IPS DF 19.7 (cell line): ENCODE data around the gene PARVA.

Source experiments
- DNase-seq: peaks from one replicate; pipeline ENCODE4 v3.0.0-alpha.2; 2013; ENCODE audit warnings: low read depth, low spot score

PARVA gene

GRCh38 chr11:12376259-12377081, 901 bp upstream of the PARVA start:
- DNase-seq = no peak

DNA sequence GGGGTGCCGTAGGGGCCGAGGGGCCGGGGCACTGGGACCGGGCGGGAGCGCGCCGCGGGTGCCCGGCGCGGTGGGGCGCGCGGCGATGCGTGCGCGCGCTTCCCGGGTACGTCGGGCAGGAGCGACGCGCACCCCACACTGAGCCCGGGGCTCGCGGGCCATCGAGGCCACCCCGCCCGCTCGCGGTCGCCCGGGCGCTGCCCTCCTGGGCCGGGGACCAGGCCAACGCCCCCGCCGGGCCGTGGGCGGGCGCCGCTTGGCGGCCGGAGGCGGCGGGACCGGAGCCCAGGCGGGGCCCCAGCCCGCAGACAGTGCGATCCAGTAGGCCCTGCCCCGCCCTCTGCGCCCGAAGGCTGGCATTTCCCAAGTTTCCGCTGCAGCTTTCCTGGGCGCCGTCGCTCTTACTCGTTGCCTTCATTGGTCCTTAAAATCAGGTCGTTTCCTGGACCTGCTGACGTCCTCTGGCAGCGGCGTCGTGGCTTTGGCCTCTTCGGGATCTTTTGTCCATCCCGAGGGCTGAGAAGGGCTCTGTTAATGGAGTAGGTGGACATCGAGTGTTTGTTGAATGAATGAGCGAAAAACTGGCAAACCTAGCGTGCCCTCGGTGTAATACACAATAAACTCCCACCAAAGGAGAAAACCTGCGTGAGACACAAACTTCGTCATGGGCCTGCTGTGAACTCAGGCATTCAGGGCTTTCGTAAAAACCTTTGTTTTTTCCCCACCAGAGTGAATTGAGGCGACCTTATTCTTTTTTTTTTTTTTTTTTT, 638 bp downstream of the PARVA start:
- peak; percentile 45 for DNase-seq

GRCh38 chr11:12380565-12381325, 3.4 kb downstream of the PARVA start:
- DNase-seq = no peak

- no peak for DNase-seq
Measured at GRCh38 chr11:12381875-12382274, 4.5 kb downstream of the PARVA start.

DNA sequence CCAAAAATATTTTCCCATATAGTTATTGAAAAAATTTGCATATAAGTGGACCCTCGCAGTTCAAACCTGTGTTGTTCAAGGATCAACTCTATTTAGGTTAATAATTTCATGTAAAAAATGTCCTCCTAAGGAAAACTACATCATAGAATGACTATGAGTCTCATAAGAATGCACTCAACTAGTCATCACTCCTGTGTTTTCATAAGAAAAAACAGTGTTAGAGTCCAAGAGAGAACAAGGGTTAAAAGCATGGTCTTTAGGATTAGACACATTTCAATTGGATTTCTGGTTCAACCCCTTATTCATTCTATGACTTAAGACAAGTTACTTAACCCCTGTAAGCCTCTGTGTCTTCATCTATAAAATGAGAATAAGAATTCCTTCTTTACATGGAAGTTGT, 5.1 kb downstream of the PARVA start:
- no peak for DNase-seq

DNA sequence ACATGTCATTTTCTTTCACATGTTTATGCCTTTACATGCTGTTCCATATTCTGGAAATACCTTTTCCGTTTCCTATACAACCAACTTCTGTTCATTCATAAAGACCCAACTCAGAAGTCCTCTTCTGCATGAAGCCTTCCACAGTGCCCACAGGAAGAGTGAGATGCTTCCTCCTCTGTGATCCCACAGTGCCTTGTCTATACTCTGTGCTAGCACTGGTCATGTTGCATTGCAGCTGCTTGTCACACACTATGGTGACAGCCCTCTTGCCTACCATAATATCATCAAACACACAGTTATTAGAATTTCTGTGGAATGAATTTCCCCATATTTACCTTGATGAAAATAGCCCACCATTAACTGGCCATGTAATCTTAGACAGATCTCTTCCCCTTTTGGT, 8.9 kb downstream of the PARVA start:
- no peak for DNase-seq

GRCh38 chr11:12386745-12387144, 9.4 kb downstream of the PARVA start:
- no peak for DNase-seq

GRCh38 chr11:12388173-12388572, 10.8 kb downstream of the PARVA start:
- no peak for DNase-seq

- no peak for DNase-seq
Measured at GRCh38 chr11:12388939-12389670, 11.7 kb downstream of the PARVA start.

- no peak for DNase-seq
Measured at GRCh38 chr11:12389676-12390657, 12.6 kb downstream of the PARVA start.

DNA sequence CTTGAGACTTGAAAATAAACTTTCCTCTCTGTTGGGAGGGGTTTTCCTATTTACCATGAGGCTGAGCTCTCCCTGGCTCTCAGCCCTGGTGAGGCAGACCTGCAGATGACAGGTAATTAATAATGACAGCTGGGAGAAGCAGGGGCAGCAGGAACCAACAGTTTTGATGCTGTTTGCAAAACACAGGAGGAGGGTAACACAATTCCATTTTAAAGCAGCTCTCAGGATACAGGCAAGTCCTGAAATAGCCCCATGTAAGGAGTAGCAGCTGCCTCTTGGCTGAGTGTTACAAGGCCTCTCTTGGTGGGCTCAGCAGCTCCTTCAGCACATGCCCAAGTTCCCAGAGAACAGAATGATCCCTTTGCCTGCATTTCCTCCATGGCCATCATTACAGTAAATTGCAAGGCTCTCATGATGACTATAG, 13.3 kb downstream of the PARVA start:
- no peak for DNase-seq

GRCh38 chr11:12392672-12393071, 15.3 kb downstream of the PARVA start:
- no peak for DNase-seq

DNA sequence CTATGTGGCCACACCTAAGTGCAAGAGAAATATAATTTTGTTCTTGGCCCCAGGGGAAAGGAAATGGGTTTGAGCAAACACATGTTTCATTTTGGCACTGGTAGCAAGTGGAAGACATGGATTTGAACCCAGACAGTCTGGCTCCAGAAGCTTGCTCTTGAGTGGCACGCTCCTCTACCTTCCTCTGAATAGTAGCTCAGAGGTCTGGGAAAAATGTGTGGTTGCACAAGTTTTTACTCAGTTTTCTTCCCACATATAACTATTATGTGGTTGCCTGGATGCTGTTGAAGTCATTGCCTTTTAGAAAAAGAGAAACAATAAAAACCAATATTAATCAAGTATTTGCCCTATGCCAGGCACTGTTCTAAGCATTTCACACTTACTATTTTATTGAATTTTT, 16.3 kb downstream of the PARVA start:
- DNase-seq = no peak

- no peak for DNase-seq
Measured at GRCh38 chr11:12394601-12395000, 17.2 kb downstream of the PARVA start.

GRCh38 chr11:12395333-12395732, 18.0 kb downstream of the PARVA start:
- DNase-seq = no peak

DNA sequence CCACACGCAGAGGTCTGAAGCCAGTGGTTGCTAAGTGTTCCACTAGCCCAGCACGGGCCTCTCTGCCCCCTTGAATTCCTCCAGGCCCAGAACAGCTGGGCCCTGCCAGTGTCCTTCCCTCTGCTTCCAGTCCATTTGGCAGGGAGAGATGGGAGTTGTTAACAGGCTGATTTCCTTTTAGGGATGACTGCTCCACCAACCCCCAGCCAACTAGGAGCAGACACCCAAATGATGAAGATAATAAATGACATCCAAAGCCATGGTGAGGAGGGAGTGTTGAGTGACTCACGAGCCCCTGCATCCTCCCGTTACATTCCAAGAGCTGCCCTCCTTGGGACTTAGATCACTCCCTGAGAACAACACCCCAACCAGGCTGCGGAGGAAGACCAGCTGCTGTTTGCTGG, 20.6 kb downstream of the PARVA start:
- no peak for DNase-seq

DNA sequence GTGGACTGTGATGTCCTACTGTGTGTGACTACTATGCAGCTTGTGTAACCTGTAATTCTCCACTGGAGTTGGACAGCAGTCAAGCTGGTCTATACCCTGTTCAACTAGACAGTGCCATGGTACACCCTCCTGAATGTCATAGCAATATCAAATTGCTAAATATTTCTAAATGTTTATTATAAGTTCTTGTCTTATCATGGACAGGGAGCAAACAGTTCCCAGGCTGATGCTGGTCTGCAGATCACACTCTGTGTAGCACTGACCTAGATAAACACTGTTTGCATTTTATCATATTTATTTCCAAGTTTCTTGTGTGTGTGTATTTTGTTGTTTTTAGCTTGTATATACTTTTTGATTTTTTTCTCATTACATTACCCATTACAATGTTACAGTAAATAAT, 22.0 kb downstream of the PARVA start:
- DNase-seq = no peak

- DNase-seq = no peak
Measured at GRCh38 chr11:12402025-12402424, 24.7 kb downstream of the PARVA start.

DNA sequence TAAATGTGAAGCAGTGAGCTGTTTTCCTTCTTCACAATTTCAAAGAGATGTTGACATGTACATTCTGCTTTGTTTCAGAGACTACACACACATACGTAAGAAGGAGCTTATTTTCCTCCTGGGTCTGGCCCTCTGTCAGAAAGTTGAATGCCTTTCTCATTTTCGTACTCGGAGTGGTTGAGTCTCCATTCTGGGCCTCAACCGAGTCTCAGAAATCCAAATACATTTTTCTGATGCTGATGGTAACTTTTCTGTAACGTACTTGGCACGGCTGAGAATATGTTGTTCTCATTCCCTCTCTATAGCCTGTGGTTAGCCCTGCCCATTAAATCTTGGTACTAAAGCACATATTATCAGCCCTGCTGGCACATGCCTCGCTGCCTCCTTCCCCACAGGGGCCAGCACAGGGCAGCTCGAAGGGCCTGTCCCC, 25.3 kb downstream of the PARVA start:
- no peak for DNase-seq
